Suppressor macrophage treated with lipopolysaccharide for 4 hours (primary cell): ENCODE data around the gene ACYP2.
A peak's percentile ranks its signal among the peaks of the same experiment; 100 is the strongest.

Experiments
- DNase-seq: peaks from one replicate; pipeline ENCODE4 v3.0.0-alpha.2; 2020

Gene ACYP2

GRCh38 chr2:54164106-54164505 lies 48.7 kb downstream of the ACYP2 start:
- no peak for DNase-seq

GRCh38 chr2:54166121-54166773 lies 50.8 kb downstream of the ACYP2 start:
- no peak for DNase-seq

- DNase-seq = no peak
Observed at GRCh38 chr2:54176577-54176976, 61.2 kb downstream of the ACYP2 start.

- no peak for DNase-seq
Observed at GRCh38 chr2:54183281-54183680, 67.9 kb downstream of the ACYP2 start.

- DNase-seq = no peak
Observed at GRCh38 chr2:54183972-54184371, 68.6 kb downstream of the ACYP2 start.

GRCh38 chr2:54185105-54185504 lies 69.7 kb downstream of the ACYP2 start:
- no peak for DNase-seq

GRCh38 chr2:54187331-54187730 lies 71.9 kb downstream of the ACYP2 start:
- no peak for DNase-seq

GRCh38 chr2:54189539-54189938 lies 74.1 kb downstream of the ACYP2 start:
- no peak for DNase-seq

GRCh38 chr2:54191361-54192135 lies 76.1 kb downstream of the ACYP2 start:
- DNase-seq = no peak

- DNase-seq = no peak
Observed at GRCh38 chr2:54194761-54195750, 79.6 kb downstream of the ACYP2 start.

- DNase-seq = no peak
Observed at GRCh38 chr2:54196646-54197045, 81.2 kb downstream of the ACYP2 start.

GRCh38 chr2:54204476-54204875 lies 89.1 kb downstream of the ACYP2 start:
- no peak for DNase-seq

GRCh38 chr2:54206596-54206995 lies 91.2 kb downstream of the ACYP2 start:
- peak; percentile 5 for DNase-seq

- no peak for DNase-seq
Observed at GRCh38 chr2:54207666-54208195, 92.3 kb downstream of the ACYP2 start.

GRCh38 chr2:54208364-54209240 lies 93.2 kb downstream of the ACYP2 start:
- DNase-seq = no peak

GRCh38 chr2:54209379-54209778 lies 94.0 kb downstream of the ACYP2 start:
- no peak for DNase-seq

GRCh38 chr2:54212456-54212855 lies 97.0 kb downstream of the ACYP2 start:
- no peak for DNase-seq

GRCh38 chr2:54213082-54213481 lies 97.7 kb downstream of the ACYP2 start:
- no peak for DNase-seq

GRCh38 chr2:54224997-54225396 lies 109.6 kb downstream of the ACYP2 start:
- DNase-seq = no peak

- no peak for DNase-seq
Observed at GRCh38 chr2:54226260-54226659, 110.8 kb downstream of the ACYP2 start.

GRCh38 chr2:54227798-54228197 lies 112.4 kb downstream of the ACYP2 start:
- DNase-seq = no peak

GRCh38 chr2:54228945-54229344 lies 113.5 kb downstream of the ACYP2 start:
- no peak for DNase-seq
